ENCODE measurements around the gene WWOX.

DNA sequence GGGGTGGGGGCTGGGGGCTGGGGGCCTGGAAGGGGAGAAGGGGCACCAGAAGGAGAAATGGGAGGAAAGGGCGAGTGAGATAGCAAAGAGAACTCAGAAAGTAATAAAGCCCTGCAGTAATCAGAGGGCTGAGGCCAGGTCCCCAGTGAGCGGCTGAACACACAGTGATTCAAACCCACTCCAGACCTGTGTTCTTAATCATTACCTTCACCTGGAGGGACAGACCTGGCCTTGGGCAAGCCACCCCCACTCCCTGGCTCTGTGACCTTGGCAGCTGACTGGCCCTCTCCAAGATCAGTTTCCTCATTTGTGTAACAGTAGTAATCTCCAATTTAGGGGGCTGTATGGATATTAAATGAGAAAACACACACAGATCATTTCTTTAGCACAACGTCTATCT is 150.4 kb downstream of the WWOX start:
- no peak for TF ChIP-seq POLR2A (IDR thresholded peaks at IDR 0.05; ENCODE audit: low read length)
- no peak for TF ChIP-seq GATA1 (IDR thresholded peaks at IDR 0.05; ENCODE audit: low read depth, low read length)
